Erythroblast (primary cell): ENCODE results near the gene NCL.

ENCODE experiments used
- GATA1 ChIP-seq: IDR thresholded peaks from 2 replicates; pipeline ENCODE4 v1.6.1; 2011; ENCODE audit warnings: low read depth, mild to moderate bottlenecking, control low read depth, low read length, moderate library complexity
- POLR2A ChIP-seq: IDR thresholded peaks from 2 replicates; pipeline ENCODE4 v1.6.1; 2011; ENCODE audit warnings: mild to moderate bottlenecking, low read length

DNA sequence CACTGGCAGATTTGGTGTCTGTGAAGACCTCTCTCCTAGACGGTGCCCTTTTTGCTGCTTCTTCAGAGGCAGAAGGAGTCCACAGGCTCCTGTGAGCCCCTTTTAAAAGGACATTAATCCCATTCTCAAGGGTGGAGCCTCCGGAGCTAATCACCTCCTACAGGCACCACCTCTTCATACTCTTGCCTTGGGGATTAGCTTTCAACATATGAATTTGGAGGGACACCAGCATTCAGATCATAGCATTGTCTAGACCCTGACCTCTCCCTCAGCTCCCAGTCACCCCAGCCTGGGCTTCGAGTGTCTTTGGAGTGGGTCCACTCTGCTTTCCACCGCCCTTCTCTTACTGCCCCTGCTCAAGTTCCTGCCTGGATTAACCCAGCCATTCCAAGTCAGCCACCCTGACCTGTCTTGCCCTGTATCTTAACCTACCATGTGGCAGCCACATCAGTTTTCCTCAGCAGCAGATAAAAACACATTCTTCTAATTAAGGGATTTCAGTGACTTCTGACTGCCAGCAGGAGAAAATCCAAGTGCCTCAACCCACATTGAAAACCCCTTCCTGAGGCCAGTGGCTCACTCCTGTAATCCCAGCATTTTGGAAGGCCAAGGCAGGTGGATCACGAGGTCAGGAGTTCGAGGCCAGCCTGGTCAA, 6.1 kb upstream of the NCL start:
- no peak for TF ChIP-seq POLR2A
- TF ChIP-seq GATA1: no peak
